SK-N-SH (cell line): ENCODE results near the gene LAGE3. TPM values are rescaled to one million over a fixed set of nuclear protein-coding genes. Genes with fewer than 3 reads are reported as not detected.

Experiments used
- CTCF ChIA-PET: fragments of 300-600, 350-600 bp; formaldehyde crosslinking; extraction: SDS; loops from one replicate; lab custom pipeline; 2021; lab: Yijun Ruan, JAX
- POLR2A ChIA-PET: fragments of 350-600 bp; sonication (Branson Sonifier 250); formaldehyde crosslinking; extraction: SDS; loops from one replicate; lab custom pipeline; 2020; ENCODE audit warnings: antibody characterized with exemption, inconsistent platforms; lab: Yijun Ruan, JAX
- DNase-seq: peaks from one replicate; pipeline ENCODE4 v3.0.0; 2012
- H2AFZ ChIP-seq: fragments of 200-600 bp; sonication (generic); 2 replicates; pipeline ENCODE4 v1.8.1; 2016; ENCODE audit warnings: antibody characterized with exemption, mild to moderate bottlenecking, low read depth
- H3F3A ChIP-seq: fragments of 200-600 bp; sonication (generic); replicated peaks from 2 replicates; pipeline ENCODE3; 2016; ENCODE audit warnings: antibody characterized with exemption, mild to moderate bottlenecking; ENCODE audit not compliant: insufficient read depth
- H3K27ac ChIP-seq, 2 experiments: fragments of 200-500 bp in 1 of 2; fragments of 200-600 bp in 1 of 2; sonication (Bioruptor generic) in 1 of 2; sonication (generic), shearing (Covaris generic) in 1 of 2; 2 replicates each; pipeline versions ENCODE4 v1.5.1 to v1.6.1; 2014 to 2016; ENCODE audit warnings: low read depth in 2 of 2, inconsistent platforms in 1 of 2, low read length in 1 of 2, mild to moderate bottlenecking in 1 of 2, mixed read lengths in 1 of 2
- H3K27me3 ChIP-seq: fragments of 200-600 bp; sonication (generic), shearing (Covaris generic); 2 replicates; pipeline ENCODE4 v1.6.1; 2016; ENCODE audit warnings: mixed run types; ENCODE audit not compliant: insufficient read depth
- H3K36me3 ChIP-seq, 2 experiments: fragments of 200-500 bp in 1 of 2; fragments of 200-600 bp in 1 of 2; sonication (Bioruptor generic) in 1 of 2; sonication (generic) in 1 of 2; replicated peaks in 1 of 2; 2 replicates each; pipeline versions ENCODE3 to v1.5.1; 2014 to 2016; ENCODE audit warnings: low read length in 1 of 2, mild to moderate bottlenecking in 1 of 2; ENCODE audit not compliant: insufficient read depth in 2 of 2, control insufficient read depth in 1 of 2
- H3K4me1 ChIP-seq, 2 experiments: fragments of 200-500 bp in 1 of 2; fragments of 200-600 bp in 1 of 2; sonication (Bioruptor generic) in 1 of 2; sonication (generic), shearing (Covaris generic) in 1 of 2; 2 replicates each; pipeline versions ENCODE4 v1.5.1 to v1.6.1; 2014 to 2016; ENCODE audit warnings: low read depth in 1 of 2, low read length in 1 of 2, mixed run types in 1 of 2; ENCODE audit not compliant: insufficient read depth in 2 of 2, control insufficient read depth in 1 of 2
- H3K4me2 ChIP-seq: fragments of 200-600 bp; sonication (generic), shearing (Covaris generic); 2 replicates; pipeline ENCODE4 v1.6.1; 2017; ENCODE audit warnings: mixed run types
- H3K4me3 ChIP-seq, 2 experiments: fragments of 200-500 bp in 1 of 2; fragments of 200-600 bp in 1 of 2; sonication (Bioruptor generic) in 1 of 2; sonication (generic), shearing (Covaris generic) in 1 of 2; 2 replicates each; pipeline versions ENCODE4 v1.5.1 to v1.8.1; 2014 to 2016; ENCODE audit warnings: low read depth in 2 of 2, inconsistent platforms in 1 of 2, low read length in 1 of 2, mild to moderate bottlenecking in 1 of 2, mixed read lengths in 1 of 2, moderate library complexity in 1 of 2
- H3K79me2 ChIP-seq: fragments of 200-600 bp; sonication (generic); 2 replicates; pipeline ENCODE4 v1.8.1; 2017; ENCODE audit warnings: mild to moderate bottlenecking; ENCODE audit not compliant: insufficient read depth
- H3K9ac ChIP-seq: fragments of 200-600 bp; sonication (generic); 2 replicates; pipeline ENCODE4 v1.6.1; 2017; ENCODE audit warnings: mixed run types
- H3K9me2 ChIP-seq: fragments of 200-600 bp; sonication (generic); 2 replicates; pipeline ENCODE4 v1.6.1; 2017; ENCODE audit warnings: mixed run types
- H3K9me3 ChIP-seq: fragments of 200-600 bp; sonication (generic); 2 replicates; pipeline ENCODE4 v1.6.1; 2017; ENCODE audit warnings: mixed run types, mild to moderate bottlenecking, moderate library complexity
- H4K20me1 ChIP-seq: fragments of 200-600 bp; sonication (generic); 2 replicates; pipeline ENCODE4 v1.6.1; 2017; ENCODE audit warnings: mild to moderate bottlenecking, mixed run types; ENCODE audit not compliant: insufficient read depth
- CHD2 ChIP-seq: fragments of 150-350 bp; IDR thresholded peaks from 2 replicates; pipeline ENCODE4 v1.6.1; 2018; ENCODE audit warnings: low read length; ENCODE audit not compliant: partially characterized antibody
- CTCF ChIP-seq: fragments of 200-600 bp; sonication (generic); IDR thresholded peaks from 2 replicates; pipeline ENCODE4 v1.6.1; 2017; ENCODE audit warnings: antibody characterized with exemption, mild to moderate bottlenecking, moderate library complexity
- ELF1 ChIP-seq: IDR thresholded peaks from 2 replicates; pipeline ENCODE4 v1.4.0; 2012
- EP300 ChIP-seq, 2 experiments: IDR thresholded peaks; 2 replicates each; pipeline versions ENCODE4 v1.4.0 to v1.6.1; 2012; ENCODE audit warnings: borderline replicate concordance in 1 of 2, low read depth in 1 of 2, low read length in 1 of 2
- MXI1 ChIP-seq: IDR thresholded peaks from 2 replicates; pipeline ENCODE4 v1.6.1; 2012; ENCODE audit warnings: mild to moderate bottlenecking, low read depth, low read length, improper control_type of control experiment
- NRF1 ChIP-seq: IDR thresholded peaks from 2 replicates; pipeline ENCODE4 v1.6.1; 2012; ENCODE audit warnings: low read depth, mild to moderate bottlenecking, low read length
- POLR2AphosphoS5 ChIP-seq: IDR thresholded peaks from 2 replicates; pipeline ENCODE4 v1.6.1; 2012; ENCODE audit warnings: low read depth, low read length
- YY1 ChIP-seq: IDR thresholded peaks from 2 replicates; pipeline ENCODE4 v1.4.0; 2012; ENCODE audit warnings: low read depth, mild to moderate bottlenecking
- WGBS: methylation state at CpG from one replicate; pipeline ENCODE4 v1.1.6; 2017; ENCODE audit warnings: low lambda C conversion rate; 5-methylcytosine and 5-hydroxymethylcytosine counted together
- polyA plus RNA-seq, 3 experiments: library from polyadenylated mRNA; depleted of rRNA; stranded (reverse); fragments of >200 nt; gene quantifications; 2 replicates each; pipeline ENCODE4 v1.2.3, GENCODE V29; 2012
- TF ChIP-seq, protein P1 (sequence below): IDR thresholded peaks from 2 replicates; pipeline ENCODE4 v1.4.0; 2012; ENCODE audit warnings: low read depth
- TF ChIP-seq, protein P2 (sequence below): IDR thresholded peaks from 2 replicates; pipeline ENCODE4; 2012
- TF ChIP-seq, protein P3 (sequence below): IDR thresholded peaks from 2 replicates; pipeline ENCODE4 v1.4.0; 2012; ENCODE audit warnings: low read depth, borderline replicate concordance

The LAGE3 gene, protein sequence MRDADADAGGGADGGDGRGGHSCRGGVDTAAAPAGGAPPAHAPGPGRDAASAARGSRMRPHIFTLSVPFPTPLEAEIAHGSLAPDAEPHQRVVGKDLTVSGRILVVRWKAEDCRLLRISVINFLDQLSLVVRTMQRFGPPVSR
- 29.3 and 37.2 TPM in 2 replicates for polyA plus RNA-seq (2012; rRNA removed)
- 16.9 and 28.0 TPM in 2 replicates for polyA plus RNA-seq (2012; cell fraction: cytosol; rRNA removed)
- 9.8 and 16.3 TPM in 2 replicates for polyA plus RNA-seq (2012; cell fraction: nucleus; rRNA removed)

GRCh38 chrX:154478728-154479622 is at the start of gene LAGE3:
LAGE3 (minus strand) TSS chrX:154479281; CDS start chrX:154478915, 366 bp downstream.
- 0 out of 2 replicates have a peak within 1 kb of the TSS, but pooled peaks have one; percentile 59 for H2AFZ ChIP-seq
- no peaks in the 10 kb centered on the region for H3K9me2 ChIP-seq
- CTCF ChIA-PET: interaction anchor here (0.8 to 1.0 kb wide), 2 partner anchors 57 to 81 kb away, joined by 3 read pairs; partner anchors contain the start of gene RPL10
- peak within 1 kb of the TSS; percentile 69 for H3K4me2 ChIP-seq
- no peaks in the 10 kb centered on the region for H3K9me3 ChIP-seq
- peak within 1 kb of the TSS in 1 of 2 experiments; percentile 61; a peak in 1 of 4 replicates for H3K27ac ChIP-seq
- H3K27me3 ChIP-seq: peaks cover 5% of the 10 kb centered on the region; the same call in 1 of the 2 replicates
- peaks cover 0 to 6% of the 10 kb centered on the region in 2 experiments; a peak in 1 of 4 replicates for H3K4me1 ChIP-seq
- peak; percentile 94 for DNase-seq
- H3K4me3 ChIP-seq: peak within 1 kb of the TSS; percentile 49 to 58
- TF ChIP-seq, protein P1, sequence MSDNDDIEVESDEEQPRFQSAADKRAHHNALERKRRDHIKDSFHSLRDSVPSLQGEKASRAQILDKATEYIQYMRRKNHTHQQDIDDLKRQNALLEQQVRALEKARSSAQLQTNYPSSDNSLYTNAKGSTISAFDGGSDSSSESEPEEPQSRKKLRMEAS: peak; percentile 95
- TF ChIP-seq, protein P2, sequence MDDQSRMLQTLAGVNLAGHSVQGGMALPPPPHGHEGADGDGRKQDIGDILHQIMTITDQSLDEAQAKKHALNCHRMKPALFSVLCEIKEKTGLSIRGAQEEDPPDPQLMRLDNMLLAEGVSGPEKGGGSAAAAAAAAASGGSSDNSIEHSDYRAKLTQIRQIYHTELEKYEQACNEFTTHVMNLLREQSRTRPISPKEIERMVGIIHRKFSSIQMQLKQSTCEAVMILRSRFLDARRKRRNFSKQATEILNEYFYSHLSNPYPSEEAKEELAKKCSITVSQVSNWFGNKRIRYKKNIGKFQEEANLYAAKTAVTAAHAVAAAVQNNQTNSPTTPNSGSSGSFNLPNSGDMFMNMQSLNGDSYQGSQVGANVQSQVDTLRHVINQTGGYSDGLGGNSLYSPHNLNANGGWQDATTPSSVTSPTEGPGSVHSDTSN: peak; percentile 5; the same call in 1 of the 2 replicates
- 0 out of 2 replicates have a peak, but pooled peaks have one; percentile 20 for TF ChIP-seq POLR2AphosphoS5
- TF ChIP-seq EP300 (IDR thresholded peaks at IDR 0.05; ENCODE audit: borderline replicate concordance in 1 of 2, low read depth in 1 of 2, low read length in 1 of 2): no peak
- peak; percentile 57 for TF ChIP-seq MXI1
- TF ChIP-seq, protein P3, sequence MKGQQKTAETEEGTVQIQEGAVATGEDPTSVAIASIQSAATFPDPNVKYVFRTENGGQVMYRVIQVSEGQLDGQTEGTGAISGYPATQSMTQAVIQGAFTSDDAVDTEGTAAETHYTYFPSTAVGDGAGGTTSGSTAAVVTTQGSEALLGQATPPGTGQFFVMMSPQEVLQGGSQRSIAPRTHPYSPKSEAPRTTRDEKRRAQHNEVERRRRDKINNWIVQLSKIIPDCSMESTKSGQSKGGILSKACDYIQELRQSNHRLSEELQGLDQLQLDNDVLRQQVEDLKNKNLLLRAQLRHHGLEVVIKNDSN: peak; percentile 21; the same call in 1 of the 2 replicates
- no peak for TF ChIP-seq YY1
- no peak for TF ChIP-seq CTCF
- TF ChIP-seq ELF1: no peak
- TF ChIP-seq CHD2: peak; percentile 8
- TF ChIP-seq NRF1: peak; percentile 85
- H3K79me2 ChIP-seq: no peaks in the 10 kb centered on the region; the same call in 1 of the 2 replicates
- peak within 1 kb of the TSS; percentile 43; the same call in 1 of the 2 replicates for H3K9ac ChIP-seq
- POLR2A ChIA-PET: interaction anchor here (0.8 to 2.1 kb wide), 6 partner anchors 8 to 80 kb away, joined by 3 to 8 read pairs (median 5); partner anchors contain the start of genes RPL10, SLC10A3 and UBL4A
- H3F3A ChIP-seq: peaks cover 14% of the 10 kb centered on the region
- H3K36me3 ChIP-seq: peaks cover 0 to 3% of the 10 kb centered on the region in 2 experiments
- no peaks in the 10 kb centered on the region for H4K20me1 ChIP-seq
- WGBS: 61% methylated on average over 51 of the region's 85 CpGs
